Measurements from ENCODE around the gene MMD2. TPM values are rescaled to one million over a fixed set of nuclear protein-coding genes. Genes with fewer than 3 reads are reported as not detected.

Gene MMD2
- total and polyA plus RNA-seq, 2 experiments from 2014 or later: 0.11 to 0.38 TPM

DNA sequence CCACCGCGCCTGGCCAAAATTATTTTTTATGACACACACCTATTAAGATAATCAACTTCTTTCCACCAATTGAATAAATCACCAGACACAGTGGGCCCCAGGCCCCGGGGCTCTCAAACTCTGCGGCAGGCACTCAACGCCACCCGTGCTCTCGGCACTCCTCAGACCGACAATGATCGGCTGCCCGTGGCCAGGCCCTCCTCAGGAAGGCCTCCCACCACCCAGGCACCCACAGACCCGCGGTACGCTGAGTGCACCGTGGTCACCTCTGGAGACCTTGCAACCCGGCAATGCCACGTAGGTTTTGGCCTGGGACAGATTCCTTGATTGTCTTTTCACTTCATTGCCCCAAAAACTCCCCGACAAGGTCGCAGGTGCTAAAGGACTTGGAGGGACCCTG is 82.4 kb downstream of the MMD2 start:
- H3K4me3 Mint-ChIP-seq: no peak overlapping the region
- no peak overlapping the region for H3K4me2 ChIP-seq
- H3K4me1 ChIP-seq (ENCODE audit: insufficient read depth): peaks cover under 1% of the 10 kb centered on the region; the same call in 1 of the 2 replicates
- no peak overlapping the region for H3K4me3 ChIP-seq
- no peaks in the 10 kb centered on the region for H3K27me3 Mint-ChIP-seq (ENCODE audit: insufficient read depth, low read depth, poor library complexity)
- H4K20me1 ChIP-seq (replicated peaks; ENCODE audit: insufficient read depth): no peaks in the 10 kb centered on the region
- H3K27ac Mint-ChIP-seq: no peak overlapping the region
- H3K36me3 Mint-ChIP-seq (ENCODE audit: low read depth): no peaks in the 10 kb centered on the region
- H3K9me2 ChIP-seq (ENCODE audit: insufficient read depth): no peaks in the 10 kb centered on the region
- peaks cover 6% of the 10 kb centered on the region for H3K4me1 Mint-ChIP-seq
- no peak for ATAC-seq
- no peak overlapping the region for H2AFZ ChIP-seq
- TF ChIP-seq EZH2phosphoT487 (IDR thresholded peaks at IDR 0.05; ENCODE audit: unreplicated experiment) (no peak), ZNF114 (CRISPR knock-in tag; IDR thresholded peaks at IDR 0.05) (no peak), POLR2AphosphoS5 (IDR thresholded peaks at IDR 0.05; ENCODE audit: low read depth) (no peak), REST (IDR thresholded peaks at IDR 0.05; ENCODE audit: unreplicated experiment) (no peak), ZNF331 (CRISPR knock-in tag; IDR thresholded peaks at IDR 0.05; ENCODE audit: low read depth) (no peak), STAT1 (IDR thresholded peaks at IDR 0.05; ENCODE audit: unreplicated experiment) (no peak), CREB1 (CRISPR knock-in tag; IDR thresholded peaks at IDR 0.05; ENCODE audit: low read depth) (no peak), ZNF462 (CRISPR knock-in tag; IDR thresholded peaks at IDR 0.05) (no peak), NANOG (IDR thresholded peaks at IDR 0.05; ENCODE audit: borderline replicate concordance) (no peak), JUNB (IDR thresholded peaks at IDR 0.05; ENCODE audit: unreplicated experiment) (no peak), EZH2 (IDR thresholded peaks at IDR 0.05; ENCODE audit: low read depth, unreplicated experiment) (no peak), CTCF (conservative IDR thresholded peaks at IDR 0.05; ENCODE audit: low read depth in 2 of 2) (no peak), ETS1 (IDR thresholded peaks at IDR 0.05) (no peak)
- no peaks in the 10 kb centered on the region for H3K9me3 Mint-ChIP-seq
- no peak for DNase-seq (ENCODE audit: low spot score)
- peaks cover under 1% of the 10 kb centered on the region; the same call in 1 of the 2 replicates for H3K27me3 ChIP-seq (ENCODE audit: insufficient read depth)
- no peaks in the 10 kb centered on the region for H3K36me3 ChIP-seq (ENCODE audit: insufficient read depth)
- no peaks in the 10 kb centered on the region for H3F3A ChIP-seq (replicated peaks; ENCODE audit: low read depth)
- H3K79me2 ChIP-seq (replicated peaks; ENCODE audit: insufficient read depth): no peaks in the 10 kb centered on the region
- H3K27ac ChIP-seq (ENCODE audit: low read depth): no peak overlapping the region

Data from GM23338 (cell line).